Upper lobe of left lung (tissue), 4 donors: Measurements from ENCODE around the gene MMS22L.

Experiments used
- CTCF ChIP-seq, 6 experiments: fragments of 450-650 bp in 4 of 6; fragments of 200-600 bp in 2 of 6; sonication (generic) in 2 of 6; IDR thresholded peaks; one replicate each; pipeline ENCODE4 v1.5.1; 2016 to 2019; ENCODE audit warnings: antibody characterized with exemption in 6 of 6
- EP300 ChIP-seq, 4 donors: sonication (generic); formaldehyde crosslinking; IDR thresholded peaks; one replicate each; pipeline ENCODE4 v1.5.1; 2017; ENCODE audit warnings: antibody characterized with exemption in 4 of 4, control low read depth in 2 of 4
- POLR2A ChIP-seq, 4 donors: fragments of 450-650 bp; IDR thresholded peaks; one replicate each; pipeline ENCODE4 v1.5.1; 2016 to 2017; ENCODE audit warnings: antibody characterized with exemption in 4 of 4, mild to moderate bottlenecking in 2 of 4
- POLR2AphosphoS5 ChIP-seq, 2 donors: sonication (generic); formaldehyde crosslinking; IDR thresholded peaks; one replicate each; pipeline ENCODE4 v1.5.1; 2017; ENCODE audit warnings: antibody characterized with exemption in 2 of 2

GRCh38 chr6:97113170-97113569 lies 169.8 kb downstream of the MMS22L start:
- TF ChIP-seq POLR2A (IDR thresholded peaks at IDR 0.05) (no peak), CTCF (IDR thresholded peaks at IDR 0.05) (no peak), POLR2AphosphoS5 (IDR thresholded peaks at IDR 0.05) (no peak), EP300 (IDR thresholded peaks at IDR 0.05) (no peak)
